Measurements from ENCODE around the gene DNAH11.
A peak's percentile ranks its signal among the peaks of the same experiment; 100 is the strongest.
"Not testable (repeated sequence)": the region's sequence is repeated elsewhere in the genome, so short reads cannot be mapped to it uniquely, and the experiment has no call there.

The DNAH11 gene

DNA sequence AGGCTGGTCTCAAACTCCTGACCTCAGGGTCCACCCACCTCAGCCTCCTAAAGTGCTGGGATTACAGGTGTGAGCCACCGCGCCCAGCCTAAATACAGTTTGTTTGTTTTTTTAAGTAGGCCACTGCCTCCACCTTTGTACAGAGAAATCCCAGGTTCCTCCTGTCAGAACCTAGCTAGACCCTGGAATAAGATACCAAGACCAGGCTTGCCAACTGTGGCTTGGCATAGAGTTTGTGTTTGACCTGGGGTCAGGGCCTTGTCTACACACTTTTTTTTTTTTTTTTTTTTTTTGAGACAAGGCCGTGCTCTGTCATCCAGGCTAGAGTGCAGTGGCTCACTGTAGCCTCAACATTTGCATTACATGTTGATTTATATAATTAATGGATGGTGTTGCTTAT lies 34.3 kb upstream of the DNAH11 start:
- no peak for DNase-seq (ENCODE audit: low read depth, low spot score)
- TF ChIP-seq, protein P1, sequence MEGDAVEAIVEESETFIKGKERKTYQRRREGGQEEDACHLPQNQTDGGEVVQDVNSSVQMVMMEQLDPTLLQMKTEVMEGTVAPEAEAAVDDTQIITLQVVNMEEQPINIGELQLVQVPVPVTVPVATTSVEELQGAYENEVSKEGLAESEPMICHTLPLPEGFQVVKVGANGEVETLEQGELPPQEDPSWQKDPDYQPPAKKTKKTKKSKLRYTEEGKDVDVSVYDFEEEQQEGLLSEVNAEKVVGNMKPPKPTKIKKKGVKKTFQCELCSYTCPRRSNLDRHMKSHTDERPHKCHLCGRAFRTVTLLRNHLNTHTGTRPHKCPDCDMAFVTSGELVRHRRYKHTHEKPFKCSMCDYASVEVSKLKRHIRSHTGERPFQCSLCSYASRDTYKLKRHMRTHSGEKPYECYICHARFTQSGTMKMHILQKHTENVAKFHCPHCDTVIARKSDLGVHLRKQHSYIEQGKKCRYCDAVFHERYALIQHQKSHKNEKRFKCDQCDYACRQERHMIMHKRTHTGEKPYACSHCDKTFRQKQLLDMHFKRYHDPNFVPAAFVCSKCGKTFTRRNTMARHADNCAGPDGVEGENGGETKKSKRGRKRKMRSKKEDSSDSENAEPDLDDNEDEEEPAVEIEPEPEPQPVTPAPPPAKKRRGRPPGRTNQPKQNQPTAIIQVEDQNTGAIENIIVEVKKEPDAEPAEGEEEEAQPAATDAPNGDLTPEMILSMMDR (IDR thresholded peaks at IDR 0.05; ENCODE audit: insufficient read depth, low read length, missing control alignments): no peak
- no peak overlapping the region for H3K4me3 ChIP-seq (ENCODE audit: low read depth, low read length)
- POLR2A ChIA-PET: no interaction called here
- CTCF ChIA-PET: interaction anchor here (0.7 to 3.5 kb wide), 4 partner anchors 9 to 252 kb away, joined by 3 to 27 read pairs (median 4); no protein-coding TSS in a partner anchor

DNA sequence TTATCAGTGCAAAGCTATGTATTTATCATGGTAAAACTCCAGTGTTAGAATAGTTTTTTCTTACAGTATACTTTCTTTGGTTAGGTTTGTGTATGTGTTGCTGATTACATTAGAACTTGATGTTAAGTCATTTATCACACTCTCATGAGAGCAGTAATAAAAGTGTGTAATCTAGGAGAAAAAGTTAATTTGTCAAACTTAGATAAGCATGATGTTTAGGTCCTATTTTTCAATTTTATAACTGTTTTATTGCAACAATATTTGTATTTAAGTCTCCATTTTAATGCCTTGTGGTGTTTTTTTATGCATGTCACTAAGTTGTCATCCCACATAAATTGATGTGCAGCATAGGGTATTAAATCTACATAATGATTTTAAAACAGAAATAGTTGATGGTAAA lies 28.8 kb upstream of the DNAH11 start:
- H3K4me3 ChIP-seq (ENCODE audit: low read depth, low read length): no peak overlapping the region
- no peak for DNase-seq (ENCODE audit: low read depth, low spot score)
- TF ChIP-seq, protein P1 (IDR thresholded peaks at IDR 0.05; ENCODE audit: insufficient read depth, low read length, missing control alignments): no peak
- POLR2A ChIA-PET: no interaction called here
- CTCF ChIA-PET: interaction anchor here (0.7 kb wide), 1 partner anchor 12 kb away, joined by 5 read pairs; no protein-coding TSS in a partner anchor

DNA sequence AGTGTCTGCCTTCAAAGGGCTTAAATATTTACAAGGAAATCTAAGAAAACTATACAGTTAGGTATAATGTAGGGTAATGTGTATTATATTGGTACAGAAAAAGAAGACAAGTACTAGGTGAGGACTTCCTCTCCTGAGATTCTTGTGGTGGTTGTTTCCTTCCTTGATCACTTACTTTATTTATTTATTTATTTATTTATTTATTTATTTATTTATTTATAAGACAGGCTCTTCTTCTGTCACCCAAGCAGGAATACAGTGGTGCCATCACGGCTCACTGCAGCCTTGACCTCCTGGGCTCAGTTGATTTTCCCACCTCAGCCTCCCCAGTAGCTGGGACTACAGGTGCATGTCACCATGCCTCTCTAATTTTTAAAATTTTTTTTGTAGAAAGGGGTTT lies 18.2 kb upstream of the DNAH11 start:
- ChIA-PET POLR2A (no interaction called here), CTCF (no interaction called here)
- no peak overlapping the region for H3K4me3 ChIP-seq (ENCODE audit: low read depth, low read length)
- TF ChIP-seq, protein P1 (IDR thresholded peaks at IDR 0.05; ENCODE audit: insufficient read depth, low read length, missing control alignments): no peak
- DNase-seq (ENCODE audit: low read depth, low spot score): no peak

DNA sequence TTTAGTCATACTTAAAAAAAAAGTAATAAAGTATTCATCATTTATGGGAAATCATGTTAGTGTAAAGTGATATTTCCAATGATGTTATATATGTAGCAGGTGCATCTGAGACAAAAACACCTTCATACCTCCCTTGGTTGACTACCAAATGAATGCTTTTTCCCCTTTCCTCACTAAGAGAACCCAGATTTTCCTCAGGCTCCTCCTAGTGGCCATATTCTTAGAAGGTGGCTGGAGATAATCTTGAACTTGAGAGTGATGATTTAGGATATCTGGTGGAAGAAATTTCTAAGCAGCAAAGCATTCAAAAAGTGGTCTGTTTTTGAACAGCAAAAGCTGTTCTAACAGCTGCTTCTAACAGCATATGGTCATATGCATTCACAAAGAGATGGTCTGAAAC lies 16.8 kb upstream of the DNAH11 start:
- ChIA-PET POLR2A (no interaction called here), CTCF (interaction anchor here (0.9 kb wide), 1 partner anchor 12 kb away, joined by 5 read pairs; no protein-coding TSS in a partner anchor)
- TF ChIP-seq, protein P1 (IDR thresholded peaks at IDR 0.05; ENCODE audit: insufficient read depth, low read length, missing control alignments): peak; percentile 34
- DNase-seq (ENCODE audit: low read depth, low spot score): no peak
- H3K4me3 ChIP-seq (ENCODE audit: low read depth, low read length): no peak overlapping the region

DNA sequence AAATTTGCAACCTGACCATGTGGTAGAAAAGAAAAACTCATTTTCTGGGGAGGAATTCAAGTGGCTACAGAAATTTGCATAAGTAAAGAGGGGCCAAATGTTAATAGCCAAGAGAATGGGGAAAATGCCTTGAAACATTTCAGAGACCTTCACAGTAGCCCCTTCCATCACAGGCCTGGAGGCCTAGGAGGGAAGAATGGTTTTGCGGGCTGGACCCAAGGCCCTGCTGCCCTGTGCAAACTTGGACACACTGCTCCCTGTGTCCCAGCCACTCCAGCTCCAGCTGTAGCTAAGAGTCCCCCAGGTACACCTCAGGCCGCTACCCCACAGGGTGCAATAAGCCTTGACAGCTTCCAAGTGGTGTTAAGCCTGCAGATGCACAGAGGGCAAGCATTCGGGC lies 16.4 kb upstream of the DNAH11 start:
- TF ChIP-seq, protein P1 (IDR thresholded peaks at IDR 0.05; ENCODE audit: insufficient read depth, low read length, missing control alignments): no peak
- H3K4me3 ChIP-seq (ENCODE audit: low read depth, low read length): no peak overlapping the region
- DNase-seq (ENCODE audit: low read depth, low spot score): no peak
- CTCF ChIA-PET: interaction anchor here (0.9 to 1.3 kb wide), 2 partner anchors 8 to 12 kb away, joined by 3 to 5 read pairs; no protein-coding TSS in a partner anchor
- POLR2A ChIA-PET: no interaction called here

DNA sequence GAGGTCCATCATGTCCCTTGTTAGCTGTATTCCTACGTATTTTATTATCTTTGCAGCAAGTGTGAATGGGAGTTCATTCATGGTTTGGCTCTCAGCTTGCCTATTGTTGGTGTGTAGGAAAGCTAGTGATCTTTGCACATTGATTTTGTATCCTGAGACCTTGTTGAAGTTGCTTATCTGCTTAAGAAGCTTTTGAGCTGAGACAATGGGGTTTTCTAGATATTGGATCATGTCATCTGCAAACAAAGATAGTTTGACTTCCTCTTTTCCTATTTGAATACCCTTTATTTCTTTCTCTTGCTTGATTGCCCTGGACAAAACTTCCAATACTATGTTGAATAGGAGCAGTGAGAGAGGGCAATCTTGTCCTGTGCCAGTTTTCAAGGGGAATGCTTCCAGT lies 10.4 kb upstream of the DNAH11 start:
- DNase-seq (ENCODE audit: low read depth, low spot score); H3K4me3 ChIP-seq (ENCODE audit: low read depth, low read length); CTCF ChIA-PET; POLR2A ChIA-PET: not testable (repeated sequence)

DNA sequence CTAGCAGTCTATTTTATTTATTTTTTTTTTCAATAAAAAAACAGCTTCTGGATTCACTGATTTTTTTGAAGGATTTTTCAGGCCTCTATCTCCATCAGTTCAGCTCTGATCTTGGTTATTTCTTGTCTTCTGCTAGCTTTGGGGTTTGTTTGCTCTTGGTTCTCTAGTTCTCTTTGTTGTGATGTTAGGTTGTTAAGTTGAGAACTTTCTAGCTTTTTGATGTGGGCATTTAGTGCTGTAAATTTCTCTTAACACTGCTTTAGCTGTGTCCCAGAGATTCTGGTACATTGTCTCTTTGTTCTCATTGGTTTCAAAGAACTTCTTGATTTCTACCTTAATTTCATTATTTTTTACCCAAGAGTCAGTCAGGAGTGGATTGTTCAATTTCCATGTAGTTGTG lies 9.2 kb upstream of the DNAH11 start:
- DNase-seq (ENCODE audit: low read depth, low spot score); H3K4me3 ChIP-seq (ENCODE audit: low read depth, low read length); POLR2A ChIA-PET: not testable (repeated sequence)
- CTCF ChIA-PET: interaction anchor here (0.6 kb wide), 1 partner anchor 737 kb away, joined by 3 read pairs; no protein-coding TSS in a partner anchor

DNA sequence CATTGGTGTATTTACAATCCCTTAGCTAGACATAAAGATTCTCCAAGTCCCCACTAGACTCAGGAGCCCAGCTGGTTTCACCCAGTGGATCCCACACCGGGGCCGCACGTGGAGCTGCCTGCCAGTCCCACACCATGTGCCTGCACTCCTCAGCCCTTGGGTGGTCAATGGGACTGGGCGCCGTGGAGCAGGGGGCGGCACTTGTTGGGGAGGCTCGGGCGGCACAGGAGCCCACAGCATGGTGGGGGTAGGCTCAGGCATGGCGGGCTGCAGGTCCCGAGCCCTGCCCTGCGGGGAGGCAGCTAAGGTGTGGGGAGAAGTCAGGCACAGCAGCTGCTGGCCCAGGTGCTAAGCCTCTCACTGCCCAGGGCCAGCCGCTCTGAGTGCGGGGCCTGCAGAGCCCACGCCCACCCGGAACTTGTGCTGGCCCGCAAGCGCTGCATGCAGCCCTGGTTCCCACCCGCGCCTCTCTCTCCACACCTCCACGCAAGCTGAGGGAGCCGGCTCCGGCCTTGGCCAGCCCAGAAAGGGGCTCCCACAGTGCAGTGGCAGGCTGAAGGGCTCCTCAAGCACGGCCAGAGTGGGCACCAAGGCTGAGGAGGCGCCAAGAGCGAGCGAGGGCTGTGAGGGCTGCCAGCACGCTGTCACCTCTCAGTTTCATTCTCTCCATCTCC lies 6.3 kb upstream of the DNAH11 start:
- POLR2A ChIA-PET; DNase-seq (ENCODE audit: low read depth, low spot score); H3K4me3 ChIP-seq (ENCODE audit: low read depth, low read length); CTCF ChIA-PET: not testable (repeated sequence)
